ENCODE results near the gene QRFP. TPM values are rescaled to one million over a fixed set of nuclear protein-coding genes. Genes with fewer than 3 reads are reported as not detected.

The QRFP gene
- total RNA-seq, 4 donors from 2014 or later = 0.18 TPM; not detected in 3

DNA sequence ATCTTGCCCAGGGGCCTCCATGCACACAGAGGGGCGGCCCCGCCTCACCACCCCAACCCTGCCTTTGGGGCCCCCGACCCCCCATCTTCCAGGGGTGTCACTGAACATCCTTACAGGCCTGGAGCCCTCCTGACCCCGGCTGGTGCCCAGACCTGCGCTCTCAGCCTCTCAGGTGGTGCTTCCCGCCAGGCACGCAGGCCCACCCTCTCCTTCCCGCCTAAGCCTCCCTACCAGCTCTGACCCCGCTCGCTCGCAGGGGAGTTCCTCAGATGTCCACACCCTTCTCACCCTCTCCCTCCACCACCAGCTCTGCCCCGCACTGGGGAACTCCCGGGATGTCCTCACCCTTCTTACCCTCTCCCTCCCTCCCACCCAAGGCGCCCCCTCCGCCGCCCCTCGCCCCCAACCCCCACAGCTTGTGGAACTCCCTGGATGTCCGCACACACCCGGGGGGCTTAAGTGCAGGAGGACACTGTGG is 12.3 kb upstream of the QRFP start:
- WGBS, 2 donors = 77 to 78% methylated on average over 10 to 12 of the region's 19 CpGs
- Histone ChIP-seq H3K4me3 (no peak overlapping the region), H3K27ac (no peak overlapping the region), H3K4me1 (peaks cover 0 to 16% (median 8%) of the 10 kb centered on the region in 3 donors), H3K36me3 (no peaks in the 10 kb centered on the region), H3K27me3 (peaks cover 0 to 61% (median 0%) of the 10 kb centered on the region in 4 donors), H3K9me3 (no peaks in the 10 kb centered on the region)
- TF ChIP-seq POLR2A (IDR thresholded peaks at IDR 0.05) = no peak
- TF ChIP-seq, protein P1, sequence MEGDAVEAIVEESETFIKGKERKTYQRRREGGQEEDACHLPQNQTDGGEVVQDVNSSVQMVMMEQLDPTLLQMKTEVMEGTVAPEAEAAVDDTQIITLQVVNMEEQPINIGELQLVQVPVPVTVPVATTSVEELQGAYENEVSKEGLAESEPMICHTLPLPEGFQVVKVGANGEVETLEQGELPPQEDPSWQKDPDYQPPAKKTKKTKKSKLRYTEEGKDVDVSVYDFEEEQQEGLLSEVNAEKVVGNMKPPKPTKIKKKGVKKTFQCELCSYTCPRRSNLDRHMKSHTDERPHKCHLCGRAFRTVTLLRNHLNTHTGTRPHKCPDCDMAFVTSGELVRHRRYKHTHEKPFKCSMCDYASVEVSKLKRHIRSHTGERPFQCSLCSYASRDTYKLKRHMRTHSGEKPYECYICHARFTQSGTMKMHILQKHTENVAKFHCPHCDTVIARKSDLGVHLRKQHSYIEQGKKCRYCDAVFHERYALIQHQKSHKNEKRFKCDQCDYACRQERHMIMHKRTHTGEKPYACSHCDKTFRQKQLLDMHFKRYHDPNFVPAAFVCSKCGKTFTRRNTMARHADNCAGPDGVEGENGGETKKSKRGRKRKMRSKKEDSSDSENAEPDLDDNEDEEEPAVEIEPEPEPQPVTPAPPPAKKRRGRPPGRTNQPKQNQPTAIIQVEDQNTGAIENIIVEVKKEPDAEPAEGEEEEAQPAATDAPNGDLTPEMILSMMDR (IDR thresholded peaks at IDR 0.05) = no peak
- DNase-seq = no peak
- intact Hi-C loops (cut with DNase I) = no loop called here

- Histone ChIP-seq H3K27me3 (peaks cover 0 to 63% (median 0%) of the 10 kb centered on the region in 4 donors), H3K27ac (no peak overlapping the region), H3K36me3 (no peaks in the 10 kb centered on the region), H3K4me1 (peaks cover 0 to 10% (median 7%) of the 10 kb centered on the region in 3 donors), H3K9me3 (no peaks in the 10 kb centered on the region), H3K4me3 (no peak overlapping the region)
- DNase-seq = no peak
- no peak for TF ChIP-seq POLR2A (IDR thresholded peaks at IDR 0.05)
- TF ChIP-seq, protein P1 (IDR thresholded peaks at IDR 0.05) = no peak
- intact Hi-C loops (cut with DNase I) = no loop called here
- WGBS, 2 donors = 32 to 58% methylated on average over 7 to 18 of the region's 22 CpGs
Measured at GRCh38 chr9:130908146-130908877, 11.7 kb upstream of the QRFP start.

DNA sequence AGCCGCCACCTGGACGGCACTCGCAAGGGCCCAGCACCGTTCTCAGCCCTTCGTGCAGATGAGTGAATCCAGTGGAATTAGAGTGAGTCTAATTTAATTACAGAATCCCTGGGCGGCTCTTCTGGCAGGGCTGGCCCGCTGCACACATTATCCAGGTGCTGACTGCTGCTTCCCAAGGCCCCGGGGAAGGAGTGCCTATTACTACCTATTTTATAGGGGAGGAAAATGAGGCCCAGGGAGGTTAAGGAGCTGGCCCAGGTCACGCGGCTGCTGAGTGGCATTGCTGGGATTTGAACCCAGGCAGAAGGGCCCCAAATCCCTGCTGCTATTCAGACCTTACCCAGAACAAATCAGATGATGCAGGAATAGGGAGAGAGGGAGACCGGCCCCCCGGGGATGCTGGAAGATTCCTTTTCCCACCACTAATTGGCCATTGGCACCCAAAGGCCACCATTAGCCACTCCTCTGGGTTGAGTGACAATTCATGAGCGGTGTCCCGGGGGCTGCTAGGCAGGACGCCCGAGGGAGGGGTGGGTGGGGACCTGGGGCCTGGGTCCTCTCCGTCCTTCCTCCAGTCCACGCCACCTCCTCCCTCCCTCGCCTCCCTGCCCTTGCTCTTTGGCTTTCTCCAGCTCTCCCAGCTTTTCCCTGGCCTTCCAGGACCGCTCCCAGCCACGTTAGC is 10.3 kb upstream of the QRFP start:
- H3K36me3 ChIP-seq = no peaks in the 10 kb centered on the region
- H3K9me3 ChIP-seq = no peaks in the 10 kb centered on the region
- DNase-seq = no peak
- no peaks in the 10 kb centered on the region for H3K4me1 ChIP-seq
- TF ChIP-seq, protein P1 (IDR thresholded peaks at IDR 0.05) = no peak
- TF ChIP-seq POLR2A (IDR thresholded peaks at IDR 0.05) = no peak
- H3K27ac ChIP-seq = no peak overlapping the region
- intact Hi-C loops (cut with DNase I) = no loop called here
- H3K4me3 ChIP-seq = no peak overlapping the region
- H3K27me3 ChIP-seq = peaks cover 0 to 71% (median 0%) of the 10 kb centered on the region in 4 donors
- WGBS, 2 donors = 69 to 71% methylated on average over 7 to 11 of the region's 21 CpGs

DNA sequence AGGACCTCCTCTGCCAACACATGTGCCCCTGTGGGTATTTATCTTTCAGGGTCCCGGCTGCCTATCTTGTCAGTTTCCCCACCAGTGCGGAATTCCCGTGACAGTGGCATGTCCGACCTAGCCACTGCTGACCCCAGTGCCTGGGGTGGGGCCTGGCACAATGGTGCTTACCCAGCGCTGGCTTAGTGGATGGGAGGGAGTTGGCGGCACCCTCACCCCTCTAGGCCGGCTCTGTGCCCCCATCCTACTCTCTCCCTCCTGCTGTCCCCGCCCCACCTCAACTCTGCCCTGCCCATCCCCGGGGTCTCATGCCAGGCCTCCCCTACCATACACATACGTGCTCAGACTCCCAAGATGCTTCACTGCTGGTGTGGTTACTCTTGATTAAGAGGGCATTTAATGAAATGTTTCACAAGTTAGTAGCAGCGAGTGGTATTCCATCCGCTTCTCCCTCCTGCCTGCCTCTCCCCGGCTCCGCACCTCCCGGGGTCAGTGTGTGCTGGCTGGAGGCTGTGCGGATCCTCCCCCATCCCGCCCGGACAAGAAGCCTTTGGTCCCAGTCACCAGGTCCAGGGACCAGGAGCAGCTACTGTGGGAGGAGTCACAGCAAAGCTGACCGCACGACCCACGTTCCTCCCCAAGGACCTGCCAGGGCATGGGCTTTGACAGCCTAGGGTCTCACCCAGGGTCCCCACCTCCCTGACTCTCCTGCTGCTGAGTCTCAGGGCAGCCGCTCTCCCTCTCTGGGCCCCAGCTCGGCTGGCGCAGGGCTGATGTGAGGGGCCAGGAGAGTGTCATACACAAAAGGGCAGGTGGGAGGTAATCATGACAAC is 9.5 kb upstream of the QRFP start:
- Histone ChIP-seq H3K27me3 (peaks cover 0 to 72% (median 0%) of the 10 kb centered on the region in 4 donors), H3K36me3 (no peaks in the 10 kb centered on the region), H3K4me3 (no peak overlapping the region), H3K9me3 (no peaks in the 10 kb centered on the region), H3K27ac (no peak overlapping the region), H3K4me1 (no peaks in the 10 kb centered on the region)
- 65 to 70% methylated on average over 14 of the region's 24 CpGs for WGBS, 2 donors
- TF ChIP-seq, protein P1 (IDR thresholded peaks at IDR 0.05) = no peak
- TF ChIP-seq POLR2A (IDR thresholded peaks at IDR 0.05) = no peak
- intact Hi-C loops (cut with DNase I) = no loop called here
- DNase-seq = no peak
